HG02642 (cell line): ENCODE measurements around the gene F7.
"Not testable (repeated sequence)": the region's sequence is repeated elsewhere in the genome, so short reads cannot be mapped to it uniquely, and the experiment has no call there.

Source experiments
- ATAC-seq: cut with Tn5 transposase; IDR thresholded peaks from one replicate; pipeline ENCODE4 v1.9.1; 2021; ENCODE audit warnings: mild to moderate bottlenecking; ENCODE audit not compliant: unreplicated experiment, poor library complexity

Gene F7

DNA sequence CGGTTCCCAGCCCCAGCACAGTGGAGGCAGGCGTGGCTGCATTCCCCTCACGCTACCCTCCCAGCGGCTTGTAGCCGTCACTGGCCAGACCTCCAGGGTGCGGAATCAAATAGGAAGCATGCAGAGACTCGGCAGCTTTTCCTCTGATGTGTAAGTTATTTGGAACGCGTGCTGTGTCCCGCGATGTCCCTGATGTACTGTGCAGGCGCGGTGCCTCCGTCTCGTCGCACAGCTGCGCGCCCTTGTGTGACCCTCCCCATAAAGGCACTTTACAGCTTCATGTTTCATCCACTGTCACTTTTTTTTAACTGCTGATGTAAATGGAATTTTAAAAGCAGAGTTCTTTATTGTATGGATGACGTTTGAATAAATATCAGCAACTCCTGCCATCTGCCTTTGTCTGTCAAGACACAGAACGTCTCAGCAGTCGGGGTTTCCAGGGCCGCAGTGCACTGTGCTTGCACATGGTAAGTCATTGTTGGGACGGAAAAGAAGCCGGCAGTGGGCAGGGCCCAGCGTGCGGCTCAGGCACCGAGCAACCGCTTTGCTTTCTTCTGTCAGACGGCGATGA, 7.3 kb upstream of the F7 start:
- ATAC-seq, result no peak

DNA sequence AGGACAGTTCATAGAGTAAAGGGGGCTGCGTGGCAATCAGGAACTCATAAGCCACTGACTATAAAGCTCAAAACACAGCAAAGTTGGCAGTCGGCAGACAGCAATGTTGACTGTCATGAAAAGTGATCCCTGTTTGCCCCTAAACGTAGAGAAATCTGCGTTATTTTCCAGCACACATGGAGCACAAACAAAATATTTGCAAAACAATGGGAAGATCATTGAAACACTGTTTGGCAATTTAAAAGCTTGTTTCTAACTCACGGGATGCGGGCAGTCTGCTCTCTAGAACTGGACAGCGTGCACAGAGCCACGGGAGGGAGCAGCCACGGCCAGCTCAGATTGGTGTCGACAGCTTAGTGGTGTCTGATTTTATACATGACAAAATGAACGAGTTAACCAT, 6.4 kb upstream of the F7 start:
- no peak for ATAC-seq

DNA sequence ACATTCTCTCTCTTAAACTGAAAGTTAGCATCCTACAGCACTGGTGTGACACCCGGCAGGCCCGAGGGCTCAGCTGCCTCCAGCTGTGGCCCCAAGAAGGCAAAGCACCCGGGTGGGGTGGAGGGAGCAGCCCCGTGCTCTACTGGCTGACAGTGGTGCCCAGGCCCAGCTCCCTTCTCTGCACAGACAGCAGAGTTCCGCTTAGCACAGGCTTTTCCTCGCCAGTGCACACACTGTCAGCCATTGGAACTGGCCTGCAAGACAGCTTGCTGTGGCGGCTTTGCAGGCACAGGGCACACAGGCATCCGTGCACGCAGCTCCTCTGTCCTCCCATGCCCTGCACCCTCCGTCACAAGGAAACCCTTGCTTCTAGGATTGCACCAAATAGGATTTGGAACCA, 3.3 kb upstream of the F7 start:
- ATAC-seq, result not testable (repeated sequence)

DNA sequence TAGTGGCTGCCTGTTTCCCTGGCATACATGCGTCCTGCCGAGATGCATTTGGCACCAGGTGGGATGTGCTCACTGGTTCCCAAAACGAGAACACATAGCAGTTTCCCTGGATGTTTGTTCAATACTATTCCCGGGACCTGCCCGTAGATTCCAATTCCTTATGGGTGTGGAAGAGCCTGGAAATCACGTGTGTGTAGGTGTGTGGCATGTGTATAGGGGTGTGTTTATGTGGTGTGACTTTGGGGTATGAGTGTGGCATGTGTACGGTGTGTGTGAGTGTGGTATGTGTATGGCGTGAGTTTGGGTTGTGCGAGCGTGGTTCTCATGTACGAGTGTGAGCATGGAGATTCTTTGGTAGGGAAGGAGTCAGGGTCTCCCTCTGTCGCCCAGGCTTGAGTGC, 2.9 kb upstream of the F7 start:
- ATAC-seq, result no peak

DNA sequence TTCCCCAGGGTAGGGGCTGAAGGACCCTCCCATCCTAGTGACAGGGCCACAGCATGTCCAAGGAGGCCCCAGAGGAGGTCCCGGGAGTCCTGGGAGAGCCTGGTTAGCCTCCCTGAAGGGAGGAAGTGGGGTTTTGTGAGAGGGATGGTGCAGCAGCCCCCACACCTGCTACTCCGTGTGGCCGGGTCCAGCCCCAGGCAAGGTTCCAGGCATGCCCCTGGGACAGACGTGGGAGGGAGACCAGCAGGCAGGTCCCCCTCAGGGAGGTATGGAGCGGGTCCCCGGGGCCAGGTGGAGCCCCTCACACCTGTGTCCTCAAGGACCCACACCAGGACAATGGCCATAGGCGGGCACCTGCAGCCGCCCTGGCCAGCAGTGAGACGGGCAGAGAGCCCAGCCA, 1.9 kb upstream of the F7 start:
- no peak for ATAC-seq

DNA sequence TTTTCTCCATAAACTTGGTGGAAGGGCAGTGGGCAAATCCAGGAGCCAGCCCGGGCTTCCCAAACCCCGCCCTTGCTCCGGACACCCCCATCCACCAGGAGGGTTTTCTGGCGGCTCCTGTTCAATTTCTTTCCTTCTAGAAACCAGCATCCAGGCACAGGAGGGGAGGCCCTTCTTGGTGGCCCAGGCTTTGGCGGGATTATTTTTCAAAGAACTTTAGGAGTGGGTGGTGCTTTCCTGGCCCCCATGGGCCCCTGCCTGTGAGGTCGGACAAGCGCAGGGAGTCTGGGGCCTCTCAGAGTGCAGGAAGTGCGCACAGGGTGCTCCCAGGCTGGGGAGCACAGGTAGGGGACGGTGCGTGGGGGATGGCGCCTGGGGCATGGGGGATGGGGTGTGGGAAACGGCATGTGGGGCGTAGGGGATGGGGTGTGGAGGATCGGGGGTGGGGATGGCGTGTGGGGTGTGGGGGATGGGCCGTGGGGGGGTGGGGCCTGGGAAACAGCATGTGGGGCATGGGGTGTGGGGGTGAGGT, 396 bp downstream of the F7 start:
- no peak for ATAC-seq

DNA sequence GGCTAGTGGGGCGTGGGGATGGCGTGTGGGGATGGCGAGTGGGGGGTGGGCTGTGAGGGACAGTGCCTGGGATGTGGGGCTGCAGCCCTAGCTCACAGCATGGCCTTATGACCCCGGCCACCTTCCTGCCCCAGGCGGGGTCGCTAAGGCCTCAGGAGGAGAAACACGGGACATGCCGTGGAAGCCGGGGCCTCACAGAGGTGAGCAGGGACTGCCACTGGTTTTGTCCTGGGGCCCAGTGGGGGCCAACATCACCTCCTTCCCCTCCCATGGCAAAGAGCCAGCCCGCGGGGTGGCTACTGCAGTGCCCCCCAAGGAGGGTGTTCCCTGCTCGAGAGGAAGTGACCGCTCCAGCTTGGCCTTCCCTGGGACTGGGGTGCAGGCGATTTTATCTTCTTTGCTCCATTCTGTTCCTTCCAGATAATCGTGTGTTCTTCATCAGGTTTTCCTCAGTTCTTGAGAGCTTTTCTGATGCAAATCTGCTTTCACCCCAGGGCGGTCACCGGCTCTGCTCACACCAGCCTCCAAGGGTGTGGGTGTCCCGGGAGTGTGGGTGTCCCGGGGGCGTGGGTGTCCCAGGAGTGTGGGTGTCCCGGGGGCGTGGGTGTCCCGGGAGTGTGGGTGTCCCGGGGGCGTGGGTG, 1.2 kb downstream of the F7 start:
- no peak for ATAC-seq

DNA sequence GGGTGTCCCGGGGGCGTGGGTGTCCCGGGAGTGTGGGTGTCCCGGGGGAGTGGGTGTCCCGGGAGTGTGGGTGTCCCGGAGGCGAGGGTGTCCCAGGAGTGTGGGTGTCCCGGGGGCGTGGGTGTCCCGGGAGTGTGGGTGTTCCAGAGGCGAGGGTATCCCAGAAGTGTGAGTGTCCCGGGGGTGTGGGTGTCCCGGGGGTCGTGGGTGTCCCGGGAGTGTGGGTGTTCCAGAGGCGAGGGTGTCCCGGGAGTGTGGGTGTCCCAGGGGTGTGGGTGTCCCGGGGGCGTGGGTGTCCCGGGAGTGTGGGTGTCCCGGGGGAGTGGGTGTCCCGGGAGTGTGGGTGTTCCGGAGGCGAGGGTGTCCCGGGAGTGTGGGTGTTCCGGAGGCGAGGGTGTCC, 2.9 kb downstream of the F7 start:
- ATAC-seq, result not testable (repeated sequence)

DNA sequence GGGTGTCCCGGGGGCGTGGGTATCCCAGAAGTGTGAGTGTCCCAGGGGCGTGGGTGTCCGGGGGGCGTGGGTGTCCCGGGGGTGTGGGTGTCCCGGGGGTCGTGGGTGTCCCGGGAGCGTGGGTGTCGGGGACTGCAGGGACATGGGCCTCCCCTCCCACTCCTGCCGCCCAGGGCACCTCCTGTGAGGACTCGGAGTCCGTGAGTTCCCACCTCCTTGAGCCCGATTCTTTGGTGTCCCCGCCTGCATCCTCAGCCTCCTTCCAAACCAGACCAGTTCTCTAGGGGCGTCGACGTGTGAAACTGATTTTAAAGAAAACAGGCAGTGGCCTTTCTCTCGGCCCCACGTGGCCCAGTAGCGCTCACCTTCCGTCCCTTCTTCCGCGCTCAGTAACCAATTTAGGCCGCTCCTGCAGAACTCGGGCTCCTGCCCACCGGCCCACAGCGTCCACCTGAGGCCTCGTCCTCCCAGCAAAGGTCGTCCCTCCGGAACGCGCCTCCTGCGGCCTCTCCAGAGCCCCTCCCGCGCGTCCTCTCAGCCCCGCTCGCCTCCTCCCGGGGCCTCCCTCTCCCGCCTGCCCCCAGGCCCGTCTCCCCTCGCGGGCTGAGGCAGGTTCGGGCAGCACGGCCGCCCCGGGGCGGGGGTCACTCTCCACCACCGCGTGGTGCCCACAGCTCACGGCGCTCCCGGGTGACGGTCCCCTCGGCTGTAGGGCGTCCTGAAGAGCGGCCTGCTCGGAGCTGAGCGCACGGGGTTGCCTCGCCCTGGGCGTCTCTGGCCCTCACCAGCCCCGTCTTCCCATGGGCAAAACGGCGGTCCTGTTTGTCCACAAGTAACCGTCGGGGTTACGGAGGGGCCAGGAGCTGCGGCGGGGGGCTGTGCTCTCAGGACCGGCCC, 3.8 kb downstream of the F7 start:
- no peak for ATAC-seq

DNA sequence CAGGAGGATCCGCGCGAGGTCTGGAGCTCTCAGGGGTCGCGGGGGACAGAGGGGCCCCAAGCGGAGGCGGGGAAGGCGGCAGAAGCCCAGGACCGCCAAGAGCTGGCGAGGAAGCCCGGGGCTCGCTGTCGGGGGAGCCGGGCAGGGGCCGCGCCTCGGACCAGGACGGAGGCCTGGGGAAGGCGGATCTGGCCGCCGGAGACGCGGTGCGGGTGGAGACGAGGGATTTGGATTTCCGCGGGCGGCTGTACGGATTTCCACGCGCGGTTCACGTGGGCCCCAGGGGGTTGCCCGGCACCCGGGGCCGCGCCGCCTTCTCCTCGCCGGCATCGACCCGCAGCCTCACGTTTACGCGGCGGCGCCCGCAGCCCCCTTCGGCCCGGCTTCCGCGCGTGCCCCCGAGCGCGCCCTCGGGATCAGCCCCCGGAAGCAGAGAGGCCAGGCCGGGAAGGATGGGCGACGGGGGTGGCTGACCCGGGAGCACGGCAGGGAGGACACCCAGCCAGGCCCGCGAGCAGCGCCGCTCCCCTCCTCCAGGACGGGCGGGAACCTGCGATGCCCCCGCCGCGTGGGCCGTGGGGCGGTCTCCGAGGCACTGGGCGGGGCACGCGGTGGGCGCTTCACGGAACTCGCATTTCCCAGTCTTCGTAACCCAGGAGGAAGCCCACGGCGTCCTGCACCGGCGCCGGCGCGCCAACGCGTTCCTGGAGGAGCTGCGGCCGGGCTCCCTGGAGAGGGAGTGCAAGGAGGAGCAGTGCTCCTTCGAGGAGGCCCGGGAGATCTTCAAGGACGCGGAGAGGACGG, 4.7 kb downstream of the F7 start:
- no peak for ATAC-seq

DNA sequence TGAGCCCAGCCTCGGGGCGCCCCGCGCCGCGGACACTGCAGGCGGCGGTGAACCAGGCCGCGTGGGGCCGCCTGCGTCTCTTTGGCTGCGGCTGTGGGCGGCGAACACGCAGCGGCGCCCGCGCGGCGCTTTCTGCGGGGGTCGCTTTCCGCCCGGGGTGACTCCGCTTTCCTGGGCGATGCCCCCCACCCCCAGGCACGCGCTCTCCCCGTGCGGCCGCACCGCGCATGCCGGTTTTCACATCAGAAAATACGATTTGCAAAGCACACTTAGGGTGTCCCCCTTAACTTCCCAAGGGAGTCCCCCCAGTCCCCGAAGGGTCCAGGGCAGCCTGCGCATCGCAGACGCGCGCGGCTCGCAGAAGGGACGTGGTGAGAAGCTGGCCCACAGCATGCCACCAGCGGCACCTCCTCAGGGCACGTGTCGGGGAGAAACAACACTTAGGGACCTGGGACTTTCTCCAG, 5.3 kb downstream of the F7 start:
- ATAC-seq, result no peak

DNA sequence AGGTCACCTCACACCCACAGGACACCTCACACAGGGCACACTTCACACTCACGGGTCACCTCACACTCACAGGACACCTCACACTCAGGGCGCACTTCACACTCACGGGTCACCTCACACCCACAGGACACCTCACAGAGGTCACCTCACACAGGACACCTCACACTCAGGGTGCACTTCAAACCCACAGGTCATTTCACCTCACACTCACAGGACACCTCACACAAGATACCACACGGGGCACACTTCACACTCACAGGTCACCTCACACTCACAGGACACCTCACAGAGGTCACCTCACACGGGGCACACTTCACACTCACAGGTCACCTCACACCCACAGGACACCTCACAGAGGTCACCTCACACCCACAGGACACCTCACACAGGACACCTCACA, 6.2 kb downstream of the F7 start:
- not testable (repeated sequence) for ATAC-seq

DNA sequence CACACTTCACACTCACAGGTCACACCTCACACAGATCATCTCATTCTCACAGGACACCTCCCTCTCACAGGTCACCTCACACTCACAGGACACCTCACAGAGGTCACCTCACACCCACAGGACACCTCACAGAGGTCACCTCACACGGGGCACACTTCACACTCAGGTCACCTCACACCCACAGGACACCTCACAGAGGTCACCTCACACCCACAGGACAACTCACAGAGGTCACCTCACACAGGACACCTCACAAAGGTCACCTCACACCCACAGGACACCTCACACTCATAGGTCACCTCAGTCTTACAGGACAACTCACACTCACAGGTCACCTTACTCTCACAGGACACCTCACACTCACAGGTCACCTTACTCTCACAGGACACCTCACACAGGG, 6.9 kb downstream of the F7 start:
- ATAC-seq, result not testable (repeated sequence)

DNA sequence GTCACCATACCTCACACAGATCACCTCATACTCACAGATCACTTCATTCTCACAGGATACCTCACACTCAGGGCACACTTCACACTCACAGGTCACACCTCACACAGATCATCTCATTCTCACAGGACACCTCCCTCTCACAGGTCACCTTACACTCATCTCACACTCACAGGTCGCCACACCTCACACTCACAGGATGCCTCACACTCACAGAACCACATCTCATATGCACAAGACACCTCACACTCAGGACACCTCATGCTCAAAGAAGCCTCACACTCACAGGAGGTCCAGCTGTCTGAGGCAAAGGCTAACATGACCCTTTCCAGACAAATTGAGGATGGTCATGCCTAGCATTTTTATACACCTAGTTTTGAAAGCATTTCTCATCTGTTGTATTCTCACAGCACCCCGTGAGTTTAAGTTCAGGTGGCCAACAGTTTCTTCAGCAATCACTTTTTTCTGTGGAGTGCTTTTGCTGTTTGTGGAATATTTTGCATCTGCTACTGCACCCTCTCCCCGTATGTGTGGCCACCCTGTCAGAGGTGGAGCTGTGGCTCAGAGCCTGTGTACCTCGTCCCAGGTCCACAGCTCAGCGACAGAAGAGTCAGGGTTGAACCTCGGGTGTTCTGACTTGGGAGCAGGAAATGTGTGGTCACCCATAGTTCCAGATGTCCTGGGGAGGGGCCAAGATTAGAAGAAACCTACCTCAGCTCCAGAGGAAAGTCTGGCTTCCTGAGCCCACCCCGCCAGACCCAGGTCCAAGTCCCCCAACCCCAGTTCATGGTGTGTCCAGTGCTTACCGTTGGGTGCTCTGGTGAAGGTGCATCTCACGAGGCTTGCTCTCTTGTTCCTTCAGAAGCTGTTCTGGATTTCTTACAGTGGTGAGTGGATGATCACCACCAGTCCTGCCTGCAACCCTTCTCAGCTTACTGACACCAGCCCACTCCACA, 7.6 kb downstream of the F7 start:
- no peak for ATAC-seq

DNA sequence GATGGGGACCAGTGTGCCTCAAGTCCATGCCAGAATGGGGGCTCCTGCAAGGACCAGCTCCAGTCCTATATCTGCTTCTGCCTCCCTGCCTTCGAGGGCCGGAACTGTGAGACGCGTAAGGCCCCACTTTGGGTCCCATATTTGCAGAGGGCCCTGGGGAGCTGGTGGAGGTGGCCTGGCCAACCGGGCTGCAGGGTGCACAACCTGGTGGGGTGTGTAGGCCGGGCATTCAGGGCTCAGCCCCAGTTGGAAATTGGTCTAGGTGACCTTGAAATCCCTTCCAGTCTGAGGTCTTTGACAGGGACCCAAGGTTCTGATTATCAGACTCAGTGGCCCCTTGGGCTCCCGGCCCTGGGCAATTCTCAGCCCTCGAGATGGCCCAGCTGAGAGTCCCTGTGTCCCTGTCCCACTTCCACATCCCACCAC, 8.3 kb downstream of the F7 start:
- no peak for ATAC-seq

DNA sequence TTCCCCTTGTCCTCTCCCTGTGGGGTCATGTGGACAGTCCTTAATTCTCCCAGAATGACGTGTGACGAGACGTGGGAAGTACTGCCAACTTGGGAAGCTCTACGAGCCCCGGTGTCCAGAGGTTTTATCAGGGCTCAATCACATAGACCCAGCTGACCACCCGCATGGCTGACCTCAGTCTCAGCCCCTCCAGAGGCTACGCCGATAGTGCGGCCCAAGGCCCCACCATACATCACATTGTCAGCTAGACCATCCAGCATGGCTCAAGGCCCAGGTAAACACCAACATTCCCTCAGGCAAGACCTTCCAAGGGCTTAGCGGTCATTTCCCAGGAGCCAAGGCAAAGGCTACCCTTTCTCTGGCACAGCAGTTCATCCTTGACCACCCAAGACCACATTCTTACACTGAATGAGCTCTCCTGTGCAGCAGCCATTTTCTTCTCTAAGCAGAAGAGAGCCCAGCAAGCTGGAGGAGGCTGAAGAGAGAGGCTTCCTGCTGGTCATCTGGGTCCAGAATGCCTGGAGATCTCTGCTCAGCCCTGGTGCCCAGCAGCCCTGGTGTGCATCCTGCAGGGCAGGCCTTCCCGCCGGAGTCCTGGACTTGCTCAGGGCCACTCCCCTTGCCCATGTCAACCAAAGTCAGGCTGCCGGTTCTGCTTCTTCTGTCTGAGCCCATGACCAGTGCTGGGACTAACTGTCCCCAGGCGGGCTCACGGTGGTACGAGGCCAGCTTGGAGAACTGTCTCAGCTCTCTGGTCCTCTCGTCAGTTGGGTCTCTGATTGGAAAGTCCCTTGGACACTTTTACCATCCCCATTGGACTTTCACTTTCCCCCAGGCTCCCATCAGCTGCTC, 9.1 kb downstream of the F7 start:
- ATAC-seq, result no peak

DNA sequence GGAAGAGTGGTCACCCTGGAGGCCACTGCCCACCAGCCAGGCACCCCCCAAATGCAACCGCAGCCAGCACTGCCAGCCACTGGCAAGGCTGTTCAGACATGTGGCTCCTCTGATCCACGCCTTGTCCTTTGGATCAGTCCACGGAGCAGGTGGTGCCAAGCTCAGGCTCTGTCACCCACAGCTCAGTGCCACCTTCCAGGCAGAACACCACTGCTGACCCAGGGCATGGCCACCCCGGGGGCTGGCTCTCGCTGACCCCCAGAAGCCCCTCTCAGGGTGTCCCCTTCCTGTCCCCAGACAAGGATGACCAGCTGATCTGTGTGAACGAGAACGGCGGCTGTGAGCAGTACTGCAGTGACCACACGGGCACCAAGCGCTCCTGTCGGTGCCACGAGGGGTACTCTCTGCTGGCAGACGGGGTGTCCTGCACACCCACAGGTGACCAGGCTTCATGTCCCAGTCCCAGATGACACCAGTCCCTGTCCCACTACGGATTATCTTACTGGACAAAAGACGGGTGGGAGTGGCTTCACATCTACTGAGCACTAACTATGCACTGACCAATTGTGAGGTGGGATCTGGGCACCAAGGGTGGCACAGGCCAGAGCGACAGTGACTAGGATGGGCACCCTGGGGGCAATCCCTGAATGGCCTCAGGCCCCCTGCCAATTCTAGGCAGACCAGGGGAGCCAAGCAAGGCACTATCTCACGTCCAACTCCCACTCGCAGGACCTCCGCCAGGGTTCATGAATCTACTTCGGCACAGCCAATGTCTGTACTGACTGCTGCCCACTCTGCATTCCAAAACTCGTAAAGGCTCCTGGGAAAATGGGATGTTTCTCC, 10.0 kb downstream of the F7 start:
- ATAC-seq, result no peak
